Fibroblast of villous mesenchyme (primary cell): ENCODE data around the gene RASA3. TPM values are rescaled to one million over a fixed set of nuclear protein-coding genes. Genes with fewer than 3 reads are reported as not detected.
A peak's percentile ranks its signal among the peaks of the same experiment; 100 is the strongest.

Source experiments
- DNase-seq: peaks from one replicate; pipeline ENCODE4 v3.0.0-alpha.2; 2010; ENCODE audit warnings: low read depth
- H3K4me3 ChIP-seq: 2 replicates; pipeline ENCODE4 v1.5.1; 2011; ENCODE audit warnings: low read depth, mild to moderate bottlenecking, low read length
- CTCF ChIP-seq: IDR thresholded peaks from 2 replicates; pipeline ENCODE4 v1.5.1; 2012; ENCODE audit warnings: low read depth, mild to moderate bottlenecking, low read length; ENCODE audit not compliant: insufficient read depth
- total RNA-seq: library from RNA; depleted of rRNA; stranded (reverse); fragments of >200 nt; gene quantifications from 2 replicates; pipeline ENCODE4 v1.2.3, GENCODE V29; 2012

Gene RASA3
- total RNA-seq, 1 donor, result 34.1 TPM

- TF ChIP-seq CTCF, result no peak
- peak overlapping the region; percentile 47 for H3K4me3 ChIP-seq
- peak; percentile 90 for DNase-seq
Observed at GRCh38 chr13:114063545-114064449, 68.6 kb downstream of the RASA3 start.

- TF ChIP-seq CTCF, result no peak
- no peak overlapping the region for H3K4me3 ChIP-seq
- DNase-seq, result peak; percentile 68
Observed at GRCh38 chr13:114062754-114063153, 69.7 kb downstream of the RASA3 start.

GRCh38 chr13:114062341-114062740 is 70.1 kb downstream of the RASA3 start:
- DNase-seq, result no peak
- no peak overlapping the region for H3K4me3 ChIP-seq
- TF ChIP-seq CTCF, result no peak

- no peak for TF ChIP-seq CTCF
- H3K4me3 ChIP-seq, result no peak overlapping the region
- no peak for DNase-seq
Observed at GRCh38 chr13:114061744-114062143, 70.7 kb downstream of the RASA3 start.

GRCh38 chr13:114061047-114061446 is 71.4 kb downstream of the RASA3 start:
- TF ChIP-seq CTCF, result no peak
- DNase-seq, result no peak
- H3K4me3 ChIP-seq, result no peak overlapping the region

- no peak overlapping the region for H3K4me3 ChIP-seq
- no peak for DNase-seq
- no peak for TF ChIP-seq CTCF
Observed at GRCh38 chr13:114059946-114060860, 72.2 kb downstream of the RASA3 start.
